WTC11 (cell line): ENCODE data around the gene LSM5. TPM values are rescaled to one million over a fixed set of nuclear protein-coding genes. Genes with fewer than 3 reads are reported as not detected.

Experiments
- ATAC-seq: fragments of 200-7000 bp; cut with Tn5 transposase; 2 replicates; pipeline ENCODE4 v1.10.0; 2021; ENCODE audit warnings: mild to moderate bottlenecking, moderate library complexity
- CTCF ChIA-PET: fragments of 300-600 bp; sonication (Branson Sonifier 250); formaldehyde crosslinking; loops from one replicate; lab custom pipeline; 2021; ENCODE audit warnings: antibody characterized with exemption; lab: Charles Lee
- POLR2A ChIA-PET: fragments of 350-600 bp; sonication (Branson Sonifier 250); formaldehyde crosslinking; loops from one replicate; lab custom pipeline; 2021; ENCODE audit warnings: antibody characterized with exemption; lab: Charles Lee
- DNase-seq: peaks from one replicate; pipeline ENCODE4 v3.0.0; 2021; ENCODE audit warnings: low spot score
- H3K27ac Mint-ChIP-seq: 2 replicates; pipeline ENCODE4 v1.8.0; 2021; ENCODE audit warnings: mixed read lengths
- H3K27me3 Mint-ChIP-seq: 2 replicates; pipeline ENCODE4 v1.8.0; 2021; ENCODE audit warnings: low read depth, mild to moderate bottlenecking, moderate library complexity, mixed read lengths
- H3K36me3 Mint-ChIP-seq: 2 replicates; pipeline ENCODE4 v1.8.0; 2021; ENCODE audit warnings: mixed read lengths
- H3K4me1 Mint-ChIP-seq: 2 replicates; pipeline ENCODE4 v1.8.0; 2022; ENCODE audit warnings: mixed read lengths
- H3K4me3 Mint-ChIP-seq: 2 replicates; pipeline ENCODE4 v1.8.0; 2021; ENCODE audit warnings: mild to moderate bottlenecking, moderate library complexity, mixed read lengths
- H3K9me3 Mint-ChIP-seq: 2 replicates; pipeline ENCODE4 v1.8.0; 2021; ENCODE audit warnings: mixed read lengths
- FOXJ3 ChIP-seq: sonication (generic); formaldehyde crosslinking; IDR thresholded peaks from 2 replicates; pipeline ENCODE4 v1.9.0; 2021; ENCODE audit warnings: missing genetic modification reagents, mild to moderate bottlenecking, borderline replicate concordance
- IRF2 ChIP-seq: sonication (generic); formaldehyde crosslinking; IDR thresholded peaks from 2 replicates; pipeline ENCODE4 v1.8.0; 2022; ENCODE audit warnings: low read depth, missing genetic modification reagents, borderline replicate concordance
- KAT7 ChIP-seq: sonication (generic); formaldehyde crosslinking; IDR thresholded peaks from 2 replicates; pipeline ENCODE4 v1.8.1; 2023; ENCODE audit warnings: missing genetic modification reagents, mild to moderate bottlenecking, borderline replicate concordance
- MLX ChIP-seq: sonication (generic); formaldehyde crosslinking; IDR thresholded peaks from 2 replicates; pipeline ENCODE4 v1.8.1; 2023; ENCODE audit warnings: mild to moderate bottlenecking, missing genetic modification reagents, moderate library complexity
- MXD4 ChIP-seq: fragments of 250-450 bp; sonication (Bioruptor Pico); IDR thresholded peaks from 2 replicates; pipeline ENCODE4 v1.8.0; 2021; ENCODE audit warnings: mild to moderate bottlenecking, moderate library complexity, borderline replicate concordance
- NFATC4 ChIP-seq: fragments of 250-450 bp; sonication (Bioruptor Pico); IDR thresholded peaks from 2 replicates; pipeline ENCODE4 v1.9.0; 2021; ENCODE audit warnings: mild to moderate bottlenecking
- NFE2L1 ChIP-seq: sonication (generic); formaldehyde crosslinking; IDR thresholded peaks from 2 replicates; pipeline ENCODE4 v1.8.1; 2023; ENCODE audit warnings: missing genetic modification reagents
- PRRX2 ChIP-seq: fragments of 250-450 bp; sonication (Bioruptor Pico); IDR thresholded peaks from 2 replicates; pipeline ENCODE4 v1.8.0; 2021; ENCODE audit warnings: mild to moderate bottlenecking
- RELA ChIP-seq: sonication (generic); formaldehyde crosslinking; IDR thresholded peaks from 2 replicates; pipeline ENCODE4 v1.8.1; 2022; ENCODE audit warnings: missing genetic modification reagents, mild to moderate bottlenecking, borderline replicate concordance
- TCF7 ChIP-seq: sonication (generic); formaldehyde crosslinking; IDR thresholded peaks from 2 replicates; pipeline ENCODE4 v1.8.0; 2022; ENCODE audit warnings: mild to moderate bottlenecking, low read depth, missing genetic modification reagents, moderate library complexity
- USF1 ChIP-seq: sonication (generic); formaldehyde crosslinking; IDR thresholded peaks from 2 replicates; pipeline ENCODE4 v1.8.0; 2022; ENCODE audit warnings: mild to moderate bottlenecking, missing genetic modification reagents
- ZBTB21 ChIP-seq: sonication (generic); formaldehyde crosslinking; IDR thresholded peaks from 2 replicates; pipeline ENCODE4 v1.8.1; 2023; ENCODE audit warnings: mild to moderate bottlenecking, missing genetic modification reagents, borderline replicate concordance
- ZNF121 ChIP-seq: sonication (generic); formaldehyde crosslinking; IDR thresholded peaks from 2 replicates; pipeline ENCODE4 v1.8.0; 2023; ENCODE audit warnings: missing genetic modification reagents
- ZNF396 ChIP-seq: fragments of 250-450 bp; sonication (Bioruptor Pico); IDR thresholded peaks from 2 replicates; pipeline ENCODE4 v1.8.0; 2021; ENCODE audit warnings: mild to moderate bottlenecking, moderate library complexity, borderline replicate concordance
- ZNF425 ChIP-seq: fragments of 250-450 bp; sonication (Bioruptor Pico); conservative IDR thresholded peaks from 2 replicates; pipeline ENCODE4 v1.9.0; 2021; ENCODE audit warnings: mild to moderate bottlenecking
- ZNF532 ChIP-seq: fragments of 250-450 bp; sonication (Bioruptor Pico); IDR thresholded peaks from 2 replicates; pipeline ENCODE4 v1.9.0; 2021; ENCODE audit warnings: mild to moderate bottlenecking, borderline replicate concordance
- ZSCAN18 ChIP-seq: fragments of 250-450 bp; sonication (Bioruptor Pico); IDR thresholded peaks from 2 replicates; pipeline ENCODE4 v2.1.2; 2022; ENCODE audit warnings: mild to moderate bottlenecking, moderate library complexity
- total RNA-seq: library from RNA; stranded (reverse); gene quantifications from 3 replicates; pipeline ENCODE4 v1.2.3, GENCODE V29; 2021

The LSM5 gene
- total RNA-seq, 1 experiment from 2014 or later, result 89.5 TPM

- no peak for TF ChIP-seq ZBTB21 (CRISPR knock-in tag)
- TF ChIP-seq NFATC4 (CRISPR knock-in tag), result no peak
- TF ChIP-seq KAT7 (CRISPR knock-in tag), result no peak
- no peak for TF ChIP-seq RELA (CRISPR knock-in tag)
- TF ChIP-seq ZNF532 (CRISPR knock-in tag), result no peak
- TF ChIP-seq ZSCAN18, result no peak
- TF ChIP-seq USF1 (CRISPR knock-in tag), result no peak
- TF ChIP-seq, all 79 proteins: peak for 0
These were observed 46.4 kb upstream of the LSM5 start (continued) for GRCh38 chr7:32536585-32536984.

- DNase-seq (no peak), ATAC-seq (no peak)
- Mint-ChIP-seq H3K27ac (no peak overlapping the region), H3K9me3 (no peaks in the 10 kb centered on the region), H3K36me3 (no peaks in the 10 kb centered on the region), H3K27me3 (no peaks in the 10 kb centered on the region), H3K4me1 (peaks cover 40% of the 10 kb centered on the region), H3K4me3 (no peak overlapping the region)
- TF ChIP-seq MXD4 (no peak), KAT7 (CRISPR knock-in tag) (no peak), ZNF121 (CRISPR knock-in tag) (no peak), PRRX2 (no peak), IRF2 (CRISPR knock-in tag) (no peak), ZBTB21 (CRISPR knock-in tag) (no peak), FOXJ3 (CRISPR knock-in tag) (no peak), MLX (CRISPR knock-in tag) (no peak), ZNF532 (CRISPR knock-in tag) (no peak), TCF7 (CRISPR knock-in tag) (no peak), ZNF396 (CRISPR knock-in tag) (no peak), ZNF425 (CRISPR knock-in tag) (no peak), NFE2L1 (no peak)
- POLR2A ChIA-PET, result no interaction called here
- CTCF ChIA-PET, result no interaction called here
These were observed 45.8 kb upstream of the LSM5 start for GRCh38 chr7:32536016-32536415.
